AG09309 (cell line): ENCODE data around the gene ELOVL1.
A peak's percentile ranks its signal among the peaks of the same experiment; 100 is the strongest.

Experiments
- DNase-seq: peaks from one replicate; pipeline ENCODE4 v3.0.0-alpha.2; 2010; ENCODE audit warnings: low read depth
- H3K4me3 ChIP-seq: 2 replicates; pipeline ENCODE4 v1.5.1; 2011; ENCODE audit warnings: mild to moderate bottlenecking, low read depth, low read length, moderate library complexity; ENCODE audit not compliant: control insufficient read depth
- CTCF ChIP-seq: IDR thresholded peaks from 2 replicates; pipeline ENCODE4 v1.5.1; 2011; ENCODE audit warnings: mild to moderate bottlenecking, low read depth, low read length, inconsistent platforms; ENCODE audit not compliant: insufficient read depth, control insufficient read depth; ENCODE audit errors: missing control alignments

Gene ELOVL1

GRCh38 chr1:43389326-43390313, 21.8 kb upstream of the ELOVL1 start, which contains the start of the genes MED8 and SZT2:
MED8 (minus strand) TSS chr1:43389800; CDS start chr1:43389764, 36 bp downstream.
SZT2 (plus strand) TSS chr1:43389899; CDS start chr1:43389969, 70 bp downstream.
- peak within 1 kb of the TSS; percentile 99 for H3K4me3 ChIP-seq
- TF ChIP-seq CTCF, result no peak
- DNase-seq, result peak; percentile 69

- DNase-seq, result no peak
- TF ChIP-seq CTCF, result no peak
- H3K4me3 ChIP-seq, result peak overlapping the region; percentile 99
Measured at GRCh38 chr1:43388613-43389012, 20.8 kb upstream of the ELOVL1 start.

GRCh38 chr1:43387976-43388599, 20.3 kb upstream of the ELOVL1 start:
- peak overlapping the region; percentile 99; the same call in 1 of the 2 replicates for H3K4me3 ChIP-seq
- DNase-seq, result no peak
- TF ChIP-seq CTCF, result no peak

GRCh38 chr1:43386676-43387075, 18.9 kb upstream of the ELOVL1 start:
- DNase-seq, result no peak
- no peak for TF ChIP-seq CTCF
- H3K4me3 ChIP-seq, result no peak overlapping the region

GRCh38 chr1:43383449-43383848, 15.6 kb upstream of the ELOVL1 start:
- H3K4me3 ChIP-seq, result no peak overlapping the region
- TF ChIP-seq CTCF, result no peak
- DNase-seq, result no peak

GRCh38 chr1:43382027-43382779, 14.4 kb upstream of the ELOVL1 start:
- no peak for DNase-seq
- no peak overlapping the region for H3K4me3 ChIP-seq
- TF ChIP-seq CTCF, result no peak
